AG20443 (cell line): Measurements from ENCODE around the gene CCNT1.

Experiments used
- DNase-seq: peaks from one replicate; pipeline ENCODE4 v3.0.0; 2012; ENCODE audit warnings: low spot score, mixed read lengths

CCNT1 gene

GRCh38 chr12:48640854-48641253, 75.7 kb downstream of the CCNT1 start:
- DNase-seq, result no peak

- no peak for DNase-seq
Measured at GRCh38 chr12:48640428-48640827, 76.1 kb downstream of the CCNT1 start.
